ENCODE measurements around the gene TXNRD2.

The TXNRD2 gene

DNA sequence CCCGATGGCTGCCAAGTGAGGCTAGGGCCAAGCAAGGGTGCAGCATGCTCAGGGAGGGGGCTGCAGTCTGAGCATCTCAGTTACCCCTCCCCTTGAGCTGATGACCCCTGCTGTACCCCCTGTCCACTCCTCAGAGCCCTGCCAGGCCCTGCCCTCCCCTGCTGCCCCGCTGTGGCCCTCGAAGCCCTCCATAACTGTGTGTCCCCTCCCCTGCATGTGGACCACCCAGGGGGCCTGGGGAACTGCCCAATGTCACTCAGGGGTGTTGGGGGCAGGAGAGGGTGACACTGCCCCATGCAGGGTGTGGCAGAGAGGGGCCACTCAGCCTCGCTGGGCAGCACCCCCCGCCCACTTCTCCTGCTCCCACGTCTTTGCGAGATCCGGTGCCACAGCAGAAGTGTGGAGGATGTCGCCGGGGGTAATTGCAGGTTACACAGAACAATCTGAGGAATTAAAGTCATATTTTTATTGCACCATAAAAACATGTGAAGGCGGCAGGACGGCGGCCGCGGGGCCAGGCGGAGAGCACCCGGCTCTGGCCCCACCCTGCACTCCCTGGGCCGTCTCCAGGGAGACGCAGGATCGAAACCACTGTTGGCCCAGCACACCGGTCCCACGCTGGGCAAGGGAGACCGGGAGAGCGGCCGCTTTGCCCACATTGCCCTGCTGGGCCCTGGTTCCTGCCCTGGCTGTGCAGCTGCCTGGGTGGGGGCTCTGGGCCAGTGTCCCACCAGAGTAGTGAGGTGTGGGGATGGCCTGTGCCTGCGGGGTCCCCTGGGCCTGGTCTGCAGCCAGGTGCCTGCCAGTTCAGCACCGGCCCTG lies 68.3 kb downstream of the TXNRD2 start:
- DNase-seq, result no peak

- no peak for DNase-seq
These were observed 68.9 kb downstream of the TXNRD2 start for GRCh38 chr22:19872779-19873137.

DNA sequence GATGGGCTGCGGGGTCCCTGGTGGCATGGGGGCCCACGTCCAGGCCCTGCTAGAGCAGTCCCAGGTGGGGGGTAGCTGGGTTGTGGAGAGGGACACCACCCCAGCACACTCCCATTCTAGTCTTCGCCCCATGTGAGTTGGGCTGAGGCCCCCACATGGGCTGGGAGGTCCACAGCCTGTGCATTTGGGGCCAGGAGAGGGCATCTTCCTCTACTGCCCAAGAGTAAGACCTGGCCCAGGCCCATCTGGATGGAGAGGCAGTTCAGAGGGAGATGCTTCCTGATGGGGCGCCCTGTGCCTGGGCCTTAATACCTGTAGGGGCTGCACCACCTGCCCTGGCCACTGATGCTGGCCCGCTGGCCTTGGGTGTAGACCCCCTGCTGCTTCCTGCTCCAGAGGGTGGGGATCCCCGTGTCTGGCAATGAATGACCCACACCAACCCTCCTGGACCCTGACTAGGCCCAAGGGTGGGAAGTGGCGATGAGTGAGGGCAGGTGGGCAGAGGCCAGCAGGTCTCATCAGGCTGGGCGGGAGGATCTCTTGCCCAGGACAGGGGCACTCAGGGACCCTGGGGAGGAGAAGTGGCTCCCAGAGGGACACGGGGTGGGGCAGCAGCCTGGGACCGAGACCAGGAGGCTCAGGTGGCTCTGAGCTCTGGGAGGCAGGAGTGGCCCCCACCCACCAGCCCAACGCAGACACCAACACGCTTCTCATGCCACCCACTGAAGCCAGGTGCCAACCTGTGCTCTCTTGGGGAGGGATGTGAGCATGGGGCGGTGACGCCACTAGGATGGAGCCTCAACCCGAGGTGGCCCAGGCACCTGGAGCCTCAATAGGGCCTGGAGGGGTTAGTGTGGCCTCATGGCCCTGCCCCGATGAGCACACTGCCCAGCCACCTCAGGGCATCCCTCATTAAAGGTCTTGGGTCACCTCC lies 69.5 kb downstream of the TXNRD2 start:
- no peak for DNase-seq

- DNase-seq, result no peak
These were observed 70.4 kb downstream of the TXNRD2 start for GRCh38 chr22:19871023-19871844.

DNA sequence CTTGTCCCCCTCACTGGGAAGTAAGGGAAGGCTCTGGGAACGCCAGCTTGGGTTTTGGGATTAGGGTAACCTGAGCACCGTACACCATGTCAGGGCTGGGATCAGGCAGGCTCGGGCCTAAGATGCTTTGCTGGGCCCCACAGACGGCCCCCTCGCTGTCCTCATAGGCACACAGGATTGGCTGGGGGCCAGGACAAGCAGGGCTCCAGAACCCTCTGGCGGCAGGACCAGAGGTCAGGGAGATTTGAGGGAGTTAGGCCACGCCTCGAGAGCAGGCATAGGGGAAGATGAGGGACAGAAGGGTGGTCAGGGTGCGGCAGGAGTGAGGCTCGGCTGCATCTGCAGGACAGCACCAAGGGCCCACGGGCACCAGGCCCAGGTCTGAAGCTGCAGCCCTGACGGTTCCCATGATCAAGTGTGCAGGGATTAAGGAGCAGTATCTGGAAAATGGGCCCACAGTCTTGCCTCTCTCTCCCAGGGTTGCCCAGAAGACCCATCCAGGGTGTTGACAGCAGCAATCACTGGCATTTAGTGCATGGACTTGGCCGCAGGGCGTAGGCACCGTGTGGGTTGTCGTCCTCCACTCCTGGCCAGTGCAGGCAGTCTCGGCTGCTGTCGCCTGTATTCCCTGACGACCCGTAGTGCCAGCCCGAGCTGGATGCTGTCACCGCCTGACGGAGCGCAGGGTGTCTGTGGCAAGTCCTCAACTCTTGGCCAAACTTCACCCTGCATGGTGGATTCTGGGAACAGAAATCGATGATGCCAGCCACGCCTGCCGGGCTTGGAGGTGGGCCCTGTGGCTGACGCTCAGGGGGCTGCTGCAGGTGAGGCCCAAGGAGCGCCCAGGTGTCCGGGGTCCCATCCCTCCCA lies 71.2 kb downstream of the TXNRD2 start:
- DNase-seq, result no peak

DNA sequence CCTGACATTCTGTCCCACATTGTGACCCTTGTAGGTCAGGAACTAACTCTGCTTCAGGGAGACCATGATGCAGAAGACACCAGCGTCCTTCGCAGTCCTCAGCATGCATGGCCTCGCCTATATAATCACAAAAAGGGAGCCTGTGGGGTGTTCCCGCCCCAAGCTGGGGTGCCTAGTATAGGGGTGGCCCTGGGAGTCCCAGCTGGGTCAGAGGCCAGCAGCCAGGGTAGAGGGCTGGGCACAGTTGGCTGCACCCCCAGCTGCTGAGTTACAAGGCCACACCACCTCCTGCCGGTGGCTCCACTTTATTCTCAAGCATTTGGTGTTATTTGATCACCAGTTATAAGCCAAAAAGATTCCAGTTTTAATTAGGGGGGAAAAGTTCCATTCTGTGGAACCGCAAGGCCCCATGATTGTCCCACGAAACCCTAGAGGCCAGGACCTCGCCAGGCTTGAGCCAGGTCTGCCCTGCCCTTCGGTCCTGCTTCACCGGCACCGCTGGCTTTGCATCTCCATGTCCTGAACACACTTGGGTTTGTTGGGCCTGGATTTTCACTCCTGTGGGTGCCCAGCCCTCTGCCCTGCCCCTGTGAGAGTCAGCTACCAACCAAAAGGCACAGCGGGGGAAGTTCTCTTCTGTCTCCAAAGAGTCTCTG lies 72.0 kb downstream of the TXNRD2 start:
- DNase-seq, result no peak

DNA sequence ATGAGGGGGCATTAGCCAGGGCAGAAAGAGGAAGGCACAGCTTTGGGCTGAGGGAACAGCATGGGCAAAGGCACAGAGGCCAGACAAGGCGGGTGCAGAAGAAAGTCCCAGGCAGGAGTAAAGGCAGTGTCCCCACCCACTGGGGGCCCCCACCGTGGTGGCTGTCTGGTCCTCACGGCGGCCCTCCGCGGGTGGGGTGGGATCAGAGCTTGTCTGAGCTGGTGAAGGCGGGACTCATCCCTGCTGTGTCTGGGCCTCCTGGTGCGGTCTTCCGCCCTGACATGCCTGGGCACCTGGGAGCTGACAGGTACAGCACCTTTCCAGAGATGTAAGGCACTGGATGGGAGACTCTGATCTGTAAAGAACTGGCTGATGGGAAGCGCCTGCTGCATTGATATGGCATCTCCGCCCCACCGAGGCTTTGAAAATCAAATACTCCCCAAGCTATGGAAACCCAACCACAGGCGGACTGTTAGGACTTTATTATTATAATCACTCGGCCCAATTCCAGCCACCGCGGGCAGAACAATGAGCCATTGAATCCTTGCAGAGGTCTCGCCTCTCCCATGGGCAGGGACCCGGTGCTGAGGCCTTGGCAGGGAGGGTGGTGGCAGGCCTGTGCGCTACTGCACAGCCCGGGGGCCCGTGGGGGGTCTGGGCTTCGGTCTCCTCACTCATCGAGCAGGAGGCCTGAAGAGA lies 72.7 kb downstream of the TXNRD2 start:
- DNase-seq, result no peak

GRCh38 chr22:19868333-19868732 lies 73.3 kb downstream of the TXNRD2 start:
- no peak for DNase-seq

DNA sequence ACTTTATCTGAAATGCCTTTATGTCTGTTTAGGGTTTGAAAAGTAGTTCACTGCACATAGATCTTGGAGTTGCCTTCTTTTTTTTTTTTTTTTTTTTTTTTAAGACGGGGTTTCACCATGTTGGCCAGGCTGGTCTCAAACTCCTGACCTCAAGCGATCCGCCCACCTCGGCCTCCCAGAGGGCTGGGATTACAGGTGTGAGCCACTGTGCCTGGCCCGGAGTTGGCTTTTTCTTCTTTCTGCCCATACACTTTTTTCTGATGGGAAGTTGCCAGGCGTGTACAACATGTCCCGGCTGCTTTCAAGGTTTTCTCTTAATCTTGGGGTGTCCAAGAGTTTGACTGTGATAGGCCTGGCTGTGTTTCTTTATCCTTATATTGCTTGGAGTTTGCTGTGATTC lies 74.0 kb downstream of the TXNRD2 start:
- DNase-seq, result no peak

GRCh38 chr22:19866665-19867009 lies 75.0 kb downstream of the TXNRD2 start:
- DNase-seq, result no peak

DNA sequence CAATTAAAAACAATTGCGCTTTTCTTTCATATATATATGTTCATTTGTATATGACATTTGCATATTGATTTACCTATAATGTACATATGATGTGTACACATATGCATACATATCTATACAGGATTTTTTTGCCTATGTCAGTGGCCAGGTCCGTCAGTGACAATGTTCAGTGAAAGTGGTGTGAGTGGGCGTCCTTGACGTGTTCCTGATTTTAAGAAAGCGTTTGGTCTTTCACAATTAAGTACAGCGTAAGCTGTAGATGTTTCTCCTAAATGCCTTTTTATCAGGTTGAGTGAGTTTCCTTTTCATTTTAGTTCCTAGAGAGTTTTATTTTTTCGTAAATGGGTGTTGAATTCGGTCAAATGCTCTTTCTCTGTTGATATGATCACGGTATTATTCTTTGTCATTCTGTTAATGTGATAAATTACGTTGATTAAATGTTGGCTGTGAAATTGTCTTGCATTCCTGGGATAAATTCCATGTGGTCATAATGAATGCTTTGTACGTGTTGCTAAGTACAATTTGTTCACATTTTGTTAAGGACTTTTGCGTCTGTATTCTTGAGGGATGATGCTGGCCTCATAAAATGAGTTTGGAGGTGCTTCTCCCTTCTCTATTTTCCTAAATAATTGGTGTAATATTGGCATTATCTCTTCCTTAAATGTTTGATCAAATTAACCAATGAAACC lies 76.3 kb downstream of the TXNRD2 start:
- DNase-seq, result no peak

DNA sequence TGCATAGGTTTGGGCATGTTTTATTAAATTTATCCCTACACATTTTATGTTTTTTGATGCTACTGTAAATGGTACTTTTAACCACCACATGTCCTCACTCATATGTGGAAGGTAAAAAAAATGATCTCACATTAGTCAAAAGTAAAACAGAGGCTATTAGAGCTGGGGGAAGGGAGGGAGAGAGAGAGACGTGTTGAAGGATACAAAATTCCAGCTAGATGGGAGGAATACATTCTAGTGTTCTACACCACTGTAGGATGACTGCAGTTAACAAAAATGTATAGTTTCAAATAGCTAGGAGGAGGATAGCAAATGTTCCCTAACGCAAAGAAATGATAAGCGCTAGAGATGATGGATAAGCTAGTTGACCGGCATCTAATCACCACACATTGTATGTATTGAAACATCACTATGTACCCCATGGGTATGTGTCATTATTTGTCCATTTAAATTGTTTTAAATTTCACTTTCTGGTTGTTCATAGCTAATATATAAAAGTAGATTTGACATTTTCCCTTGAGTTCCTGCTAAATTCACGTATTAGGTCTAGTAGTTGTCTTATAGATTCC lies 77.0 kb downstream of the TXNRD2 start:
- no peak for DNase-seq

DNA sequence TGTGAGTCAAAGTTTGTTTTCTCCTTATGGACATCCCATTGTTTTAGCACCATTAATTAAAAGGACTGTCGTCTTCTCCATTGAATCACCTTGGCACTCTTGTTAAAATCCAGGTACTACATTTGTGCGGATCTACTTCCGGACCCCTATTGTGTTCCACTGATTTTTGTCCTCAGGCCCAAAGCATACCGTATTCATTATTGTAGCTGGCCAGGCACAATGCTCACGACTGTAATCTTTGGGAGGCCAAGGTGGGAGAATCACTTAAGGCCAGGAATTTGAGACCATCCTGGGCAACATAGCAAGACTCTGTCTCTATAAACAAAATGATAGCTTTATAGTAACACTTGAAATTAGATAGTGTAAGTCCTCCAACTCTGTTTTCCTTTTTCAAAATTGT lies 78.0 kb downstream of the TXNRD2 start:
- DNase-seq, result no peak

DNA sequence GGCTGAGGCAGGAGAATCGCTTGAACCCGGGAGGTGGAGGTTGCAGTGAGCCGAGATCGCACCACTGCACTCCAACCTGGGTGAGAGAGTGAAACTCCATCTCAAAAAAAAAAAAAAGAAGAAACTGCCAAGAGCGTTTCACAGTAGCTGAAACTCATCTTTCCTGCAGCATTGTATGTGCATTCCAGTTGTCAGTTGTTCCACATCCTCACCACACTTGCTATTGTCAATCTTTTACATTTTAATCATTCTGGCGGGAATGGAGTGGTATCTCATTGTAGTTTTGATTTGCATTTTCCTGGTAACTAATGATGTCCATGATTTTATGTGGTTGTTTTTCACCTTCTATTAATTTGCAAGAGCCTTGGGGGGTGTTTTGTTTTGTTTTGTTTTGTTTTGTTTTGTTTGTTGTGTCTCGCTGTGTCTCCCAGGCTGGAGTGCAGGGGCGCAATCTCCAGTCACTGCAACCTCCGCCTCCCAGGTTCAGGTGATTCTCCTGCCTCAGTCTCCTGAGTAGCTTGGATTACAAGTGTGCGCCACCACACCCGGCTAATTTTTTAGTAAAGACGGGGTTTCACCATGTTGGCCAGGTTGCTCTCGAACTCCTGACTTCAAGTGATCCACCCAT lies 78.9 kb downstream of the TXNRD2 start:
- DNase-seq, result no peak

DNA sequence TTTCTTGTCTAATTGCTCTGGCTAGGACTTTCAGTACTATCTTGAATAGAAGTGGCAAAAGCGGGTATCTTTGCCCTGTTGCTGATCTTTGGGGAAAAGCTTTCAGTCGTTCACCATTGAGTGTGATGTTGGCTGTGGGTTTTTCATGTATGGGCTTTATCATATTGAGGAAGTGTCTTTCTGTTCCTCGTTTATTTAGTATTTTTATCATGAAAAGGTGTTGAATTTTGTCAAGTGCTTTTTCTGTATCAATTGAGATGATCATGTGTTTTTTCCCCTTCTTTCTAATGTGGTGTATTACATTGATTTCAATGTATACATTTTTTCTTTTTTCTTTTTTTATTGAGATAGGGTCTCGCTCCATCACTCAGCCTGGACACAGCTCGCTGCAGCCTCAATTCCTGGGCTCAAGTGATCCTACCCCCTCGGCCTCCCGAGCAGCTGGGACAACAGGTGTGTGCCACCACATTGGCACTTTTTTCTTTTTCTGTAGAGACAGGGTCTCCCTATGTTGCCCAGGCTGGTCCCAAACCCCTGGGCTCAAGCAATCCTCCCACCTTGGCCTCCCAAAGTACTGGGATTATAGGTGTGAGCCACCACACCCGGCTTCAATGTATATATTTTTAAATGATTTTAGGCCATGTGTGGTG lies 81.6 kb downstream of the TXNRD2 start:
- no peak for DNase-seq

- no peak for DNase-seq
These were observed 84.2 kb downstream of the TXNRD2 start for GRCh38 chr22:19857382-19857781.

DNA sequence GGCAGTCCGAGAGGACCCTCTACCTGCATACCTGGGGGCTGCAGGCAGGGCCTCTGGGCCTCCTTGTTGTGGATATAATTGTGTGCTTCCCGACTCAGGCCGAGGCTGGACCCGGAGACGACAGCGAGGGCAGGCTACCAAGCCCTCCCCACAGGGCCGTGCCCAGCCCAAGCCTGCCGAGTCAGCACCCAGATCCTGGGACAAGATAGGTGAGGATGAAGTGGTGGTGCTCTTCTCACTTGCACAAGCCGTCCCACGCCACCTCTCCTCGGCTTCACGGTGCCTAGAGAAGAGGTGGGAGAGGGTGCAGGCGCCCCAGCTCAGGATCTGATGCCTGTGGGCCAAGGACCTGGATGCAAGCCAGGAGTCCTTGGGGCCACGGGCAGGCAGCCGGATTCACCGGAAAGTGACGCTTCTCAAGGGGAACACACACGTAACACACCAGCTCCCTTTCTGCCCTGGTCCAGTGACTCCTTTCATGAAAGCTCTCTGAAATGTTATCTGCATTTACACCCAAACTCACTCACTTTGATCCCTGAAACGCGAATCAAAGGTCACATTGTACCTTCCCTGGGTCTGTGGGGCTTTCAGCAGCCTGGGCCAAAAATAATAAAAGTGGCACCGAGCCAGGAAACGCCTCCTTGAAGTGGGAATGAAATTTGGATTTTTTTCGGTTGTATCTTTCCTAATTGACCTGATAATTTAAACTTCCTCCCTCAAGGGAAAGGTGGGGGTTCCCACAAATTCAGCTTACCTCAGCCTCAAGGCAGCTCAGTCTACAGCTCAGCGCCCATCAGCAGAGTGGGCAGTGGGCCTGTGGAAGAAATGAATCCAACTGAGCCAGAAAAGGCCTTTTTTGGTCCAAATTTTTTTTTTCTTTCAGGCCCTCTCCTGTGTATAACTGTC lies 85.9 kb downstream of the TXNRD2 start:
- DNase-seq, result peak; percentile 31 to 39
